ENCODE measurements around the gene BMPR1A. TPM values are rescaled to one million over a fixed set of nuclear protein-coding genes. Genes with fewer than 3 reads are reported as not detected.

The BMPR1A gene
- total RNA-seq, 2 donors from 2014 or later: 3.5 to 14.6 TPM

DNA sequence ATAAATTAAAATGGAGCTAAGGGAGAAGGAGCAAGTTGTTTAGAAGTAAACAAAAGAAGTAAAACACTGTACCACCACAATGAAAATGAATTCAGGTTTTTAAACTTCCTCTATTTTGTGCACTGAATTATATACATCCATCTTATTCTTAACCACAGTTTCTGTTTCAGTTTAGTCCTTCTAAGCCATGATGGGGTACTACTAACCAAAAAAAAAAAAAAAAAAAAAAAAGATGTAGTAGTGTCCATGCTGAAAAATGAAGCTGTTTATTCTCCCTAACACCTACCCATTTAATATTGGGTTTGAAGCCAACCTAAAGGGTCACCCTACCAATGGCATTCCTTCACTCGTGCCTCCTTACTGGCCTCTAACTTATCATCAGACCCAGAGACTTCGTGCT lies 3.4 kb upstream of the BMPR1A start:
- Mint-ChIP-seq H3K9me3 (no peaks in the 10 kb centered on the region), H3K27ac (no peak overlapping the region)
- ATAC-seq: no peak

DNA sequence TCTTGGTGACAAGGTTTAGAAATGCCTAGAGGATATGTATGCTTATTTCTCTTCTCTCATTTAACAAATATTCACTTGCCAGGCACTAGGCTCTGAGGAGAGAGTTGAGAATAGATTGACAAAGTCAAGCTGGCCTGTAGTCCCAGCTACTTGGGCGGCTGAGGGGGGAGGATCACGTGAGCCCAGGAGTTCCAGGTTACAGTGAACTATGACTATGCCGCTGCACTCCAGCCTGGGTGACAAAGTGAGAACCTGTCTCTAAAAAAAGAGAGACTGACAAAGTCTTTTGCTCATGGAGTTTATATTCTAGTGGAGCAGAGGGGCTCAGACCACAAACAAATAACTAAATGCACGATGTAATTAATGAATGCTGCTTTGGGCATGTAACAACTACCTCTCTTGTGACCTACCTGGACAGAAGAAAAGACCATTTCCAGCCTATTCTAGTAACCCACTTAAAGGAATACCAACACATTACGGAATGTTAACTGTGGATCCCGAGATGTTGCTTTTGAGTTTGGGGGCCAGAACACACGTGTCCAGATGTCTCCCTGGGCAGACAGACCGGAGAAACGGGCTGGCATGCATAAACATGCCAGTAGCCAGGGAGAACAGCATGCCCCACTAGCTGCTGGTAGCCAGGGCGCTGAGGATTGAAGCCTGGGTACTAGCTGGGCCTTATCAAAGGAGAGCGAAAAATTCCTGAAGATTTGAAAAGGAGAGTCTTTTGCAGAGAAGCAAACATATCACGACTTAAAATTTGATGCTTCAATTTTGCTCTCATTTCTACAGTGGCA lies 2.6 kb upstream of the BMPR1A start:
- ATAC-seq: no peak
- no peak for DNase-seq (ENCODE audit: low spot score in 2 of 2)
- peaks cover 0 to 11% of the 10 kb centered on the region in 2 donors for H3K36me3 Mint-ChIP-seq
- H3K9me3 Mint-ChIP-seq: no peaks in the 10 kb centered on the region
- H3K27ac Mint-ChIP-seq: no peak overlapping the region

More for the DNA sequence above, 3.4 kb upstream of the BMPR1A start:
- peaks cover 0 to 11% of the 10 kb centered on the region in 2 donors for H3K36me3 Mint-ChIP-seq
- no peak for DNase-seq (ENCODE audit: low spot score in 2 of 2)

DNA sequence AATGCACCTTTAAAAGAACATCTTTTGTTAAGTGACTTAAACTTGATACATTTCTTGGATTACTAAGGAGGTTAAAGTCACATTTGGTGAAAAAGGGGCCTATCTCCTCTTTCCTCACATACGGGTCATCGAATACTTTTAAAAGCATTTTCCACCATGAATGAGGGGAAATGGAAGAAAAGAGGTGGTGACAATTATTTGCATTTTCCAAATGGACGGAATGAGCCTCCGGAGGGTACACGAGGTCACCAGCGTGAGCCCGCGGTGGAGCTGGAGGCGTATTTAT lies 1.0 kb upstream of the BMPR1A start:
- no peak for ATAC-seq
- no peak for DNase-seq (ENCODE audit: low spot score in 2 of 2)
- Mint-ChIP-seq H3K27ac (peak overlapping the region; percentile 31 to 84), H3K36me3 (peaks cover 0 to 11% of the 10 kb centered on the region in 2 donors), H3K9me3 (no peaks in the 10 kb centered on the region)

DNA sequence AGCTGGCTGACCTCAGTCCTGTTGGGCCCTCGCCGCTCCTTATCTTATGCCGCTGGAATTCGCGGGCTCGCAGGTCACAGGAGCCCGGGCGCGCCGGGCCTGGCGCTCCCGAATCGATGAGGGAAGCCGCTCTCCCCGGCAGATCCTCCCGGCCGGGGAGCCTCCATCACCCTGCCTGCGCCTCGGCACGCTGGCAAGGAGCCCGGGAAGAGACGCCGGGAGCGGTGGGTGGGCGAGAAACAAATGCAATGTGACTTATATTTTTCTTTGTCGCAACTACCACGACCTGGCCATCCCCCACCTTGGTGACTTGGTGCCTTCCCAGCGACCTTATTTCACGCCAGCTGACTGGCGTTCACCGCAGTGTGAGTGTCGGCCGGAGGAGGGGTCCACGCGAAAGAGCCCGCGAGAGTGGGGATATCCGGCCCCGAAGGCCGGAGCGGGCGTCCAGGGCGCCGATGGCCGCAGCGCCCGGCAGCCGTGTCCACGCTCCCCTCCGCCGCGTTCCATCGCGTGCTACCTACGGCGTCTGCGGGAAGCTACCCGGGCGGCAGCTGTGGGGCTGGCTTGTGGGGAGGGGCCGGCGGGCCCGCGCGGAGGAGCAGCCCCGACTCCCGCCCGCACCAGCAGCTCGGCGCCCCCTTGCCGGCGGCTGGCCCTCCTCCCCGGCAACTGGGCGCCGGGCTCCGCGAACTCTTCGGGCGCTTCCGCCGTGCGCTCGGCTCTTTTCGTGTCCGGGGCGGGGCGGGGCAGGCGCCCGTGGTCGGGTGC lies 494 bp upstream of the BMPR1A start:
- peak overlapping the region; percentile 53 to 84 for H3K27ac Mint-ChIP-seq
- no peaks in the 10 kb centered on the region for H3K9me3 Mint-ChIP-seq
- H3K36me3 Mint-ChIP-seq: peaks cover 0 to 11% of the 10 kb centered on the region in 2 donors
- DNase-seq (ENCODE audit: low spot score in 2 of 2) (peak; percentile 88 to 93), ATAC-seq (peak; percentile 89 to 94)

DNA sequence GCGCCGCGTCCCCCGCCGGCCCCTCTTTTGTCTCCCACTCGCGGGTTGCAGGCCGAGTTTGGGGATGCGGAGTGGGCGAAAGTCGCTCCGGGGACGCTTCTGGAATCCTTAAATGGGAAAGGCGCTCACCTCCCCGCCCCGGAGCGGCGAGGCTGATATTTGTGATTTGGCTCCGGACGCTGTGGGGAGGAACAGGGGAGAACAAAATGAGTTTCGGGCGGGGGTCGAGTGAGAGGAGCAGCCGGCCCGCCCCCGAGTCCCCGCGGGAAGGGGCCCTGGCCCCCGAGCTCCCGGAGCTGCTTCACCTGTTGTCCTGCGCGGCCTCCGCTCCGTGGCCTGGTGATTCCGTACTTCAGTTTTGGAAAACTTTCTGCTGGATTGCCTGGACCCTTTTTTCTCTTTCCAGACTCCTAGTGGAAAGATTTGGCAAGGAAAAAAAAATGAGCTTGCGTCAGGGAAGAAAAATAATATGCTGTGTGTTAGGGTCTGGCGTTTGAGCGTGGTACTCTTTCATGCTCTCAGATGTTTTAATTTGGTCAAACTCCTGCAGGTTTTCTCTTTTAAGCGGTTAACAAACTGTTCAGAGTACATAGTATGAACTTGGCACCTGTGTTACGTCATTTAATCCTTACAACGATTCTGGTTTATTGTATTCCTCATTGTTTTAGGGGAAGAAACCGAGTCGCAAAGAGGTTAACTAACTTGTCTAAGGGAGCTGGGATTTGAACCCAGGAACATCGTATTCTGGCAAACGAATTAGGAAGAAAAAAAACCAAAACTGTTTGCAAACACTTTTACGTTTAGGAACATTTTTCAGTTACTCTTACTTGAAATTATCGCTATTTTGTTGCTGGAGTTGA lies 924 bp downstream of the BMPR1A start:
- ATAC-seq (no peak), DNase-seq (ENCODE audit: low spot score in 2 of 2) (peak in 1 of 2 donors; percentile 28)
- Mint-ChIP-seq H3K36me3 (peaks cover 0 to 11% of the 10 kb centered on the region in 2 donors), H3K27ac (peak overlapping the region; percentile 72 to 94), H3K9me3 (no peaks in the 10 kb centered on the region)

DNA sequence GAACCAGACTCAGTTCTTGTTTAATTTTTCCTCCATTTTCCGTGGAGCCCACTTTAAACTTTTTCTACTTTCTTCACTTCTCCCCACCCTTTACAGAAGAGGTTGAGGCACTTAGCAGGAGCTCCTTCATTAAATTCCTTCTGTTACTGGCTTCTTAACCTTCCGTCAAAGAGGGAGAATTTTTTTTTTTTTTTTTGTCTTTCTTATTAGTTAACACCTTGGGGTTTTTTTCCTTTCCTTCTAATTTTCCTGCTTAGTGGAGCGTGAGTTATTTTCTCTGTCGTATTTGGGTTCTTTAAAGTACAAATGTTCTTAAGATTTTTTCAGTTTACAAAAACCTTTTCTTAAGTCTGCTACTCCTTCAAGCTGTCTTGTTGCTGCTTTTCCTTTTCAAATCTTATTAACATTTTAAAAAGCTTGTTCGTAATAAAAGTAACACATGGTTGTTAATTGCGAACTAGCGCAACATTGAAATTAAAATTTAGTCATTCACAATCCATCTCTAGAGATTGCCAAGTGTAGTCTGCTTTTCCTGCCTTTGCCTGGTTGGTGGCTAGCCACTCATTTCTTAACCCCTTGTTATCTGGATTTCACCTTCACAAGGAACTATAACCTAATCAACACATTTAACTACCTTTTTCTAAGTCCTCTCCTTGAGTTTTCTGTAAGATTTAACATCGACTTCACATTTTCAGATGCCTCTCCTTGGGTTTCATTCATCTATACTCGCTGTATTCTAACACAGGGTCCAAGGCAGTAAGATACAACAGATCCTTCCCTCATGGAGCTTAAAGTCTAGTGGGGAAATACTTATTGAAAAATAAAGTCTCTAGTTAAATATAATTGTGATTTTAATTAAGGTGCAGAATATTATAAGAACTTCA lies 2.0 kb downstream of the BMPR1A start:
- no peak overlapping the region for H3K27ac Mint-ChIP-seq
- no peak for DNase-seq (ENCODE audit: low spot score in 2 of 2)
- no peak for ATAC-seq
- peaks cover 0 to 11% of the 10 kb centered on the region in 2 donors for H3K36me3 Mint-ChIP-seq
- H3K9me3 Mint-ChIP-seq: no peaks in the 10 kb centered on the region

DNA sequence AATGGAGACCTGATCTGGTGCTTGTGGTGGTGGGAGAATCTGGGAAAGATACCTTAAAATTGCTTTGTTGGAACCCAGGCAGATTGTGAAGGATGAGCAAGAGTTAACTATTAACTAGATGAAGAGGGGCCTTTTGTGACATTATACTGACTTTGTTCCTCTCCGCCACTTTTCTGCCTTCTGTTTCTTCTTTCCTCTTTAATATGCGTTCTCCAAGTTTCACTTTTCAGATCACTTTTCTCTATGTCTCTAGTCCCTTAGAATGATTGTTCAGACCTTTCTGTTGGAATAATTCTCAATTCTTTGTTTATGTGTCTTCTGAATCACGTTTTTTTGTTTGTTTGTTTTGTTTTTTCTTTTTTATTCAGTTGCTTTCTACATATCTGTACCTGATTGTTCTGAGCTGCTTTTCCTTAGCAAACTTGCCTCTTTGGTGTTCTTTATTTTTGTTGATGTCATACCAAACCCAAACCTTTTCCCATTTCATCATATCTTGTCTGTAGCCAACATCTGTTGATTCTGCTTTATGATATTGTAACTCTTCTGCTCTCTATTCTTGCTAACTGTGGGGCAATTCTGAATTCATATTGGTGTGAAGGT lies 2.8 kb downstream of the BMPR1A start:
- H3K9me3 Mint-ChIP-seq: no peaks in the 10 kb centered on the region
- ATAC-seq (no peak), DNase-seq (ENCODE audit: low spot score in 2 of 2) (no peak)
- H3K36me3 Mint-ChIP-seq: peaks cover 0 to 11% of the 10 kb centered on the region in 2 donors
- H3K27ac Mint-ChIP-seq: no peak overlapping the region

DNA sequence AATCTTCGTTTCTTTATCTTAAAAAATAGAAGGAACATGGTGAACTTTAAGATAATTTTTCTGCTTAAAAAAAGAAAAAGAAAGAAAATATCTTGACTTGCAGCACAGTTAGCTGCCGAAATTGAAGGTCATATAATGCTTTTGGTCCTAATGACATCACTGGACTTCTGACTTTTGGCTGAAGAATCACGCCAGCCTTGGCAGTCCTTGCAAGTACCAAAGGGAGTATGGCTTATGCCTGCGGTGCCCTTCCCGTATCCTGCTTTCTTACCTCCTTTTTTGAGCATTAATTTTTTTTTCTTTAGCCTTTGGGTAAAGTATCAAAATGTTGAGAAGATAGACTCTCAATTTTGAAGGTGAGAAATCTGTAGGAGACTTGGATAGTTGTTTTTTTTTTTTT lies 7.0 kb downstream of the BMPR1A start:
- ATAC-seq (no peak), DNase-seq (ENCODE audit: low spot score in 2 of 2) (no peak)
- H3K36me3 Mint-ChIP-seq: no peaks in the 10 kb centered on the region
- H3K9me3 Mint-ChIP-seq: no peaks in the 10 kb centered on the region
- H3K27ac Mint-ChIP-seq: no peak overlapping the region

DNA sequence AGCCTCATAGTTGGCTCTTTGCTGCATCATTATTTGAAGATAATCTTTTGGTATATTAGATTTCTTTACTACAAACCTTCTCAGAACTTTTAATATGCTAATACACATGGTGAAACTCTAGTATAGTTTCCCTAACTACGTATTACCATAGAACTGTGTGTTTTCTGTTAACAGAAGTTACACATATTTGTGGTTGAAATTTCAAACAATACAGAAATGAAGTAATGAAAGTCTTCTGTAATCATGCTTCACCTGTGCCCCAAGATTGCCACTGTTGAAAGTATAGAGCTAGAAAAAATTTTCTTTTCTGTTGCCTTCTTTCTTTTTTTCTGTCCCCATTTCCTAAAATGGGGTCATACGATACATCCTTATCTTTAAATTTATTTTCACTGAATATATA lies 9.1 kb downstream of the BMPR1A start:
- Mint-ChIP-seq H3K27ac (no peak overlapping the region), H3K9me3 (no peaks in the 10 kb centered on the region), H3K36me3 (no peaks in the 10 kb centered on the region)
- DNase-seq (ENCODE audit: low spot score in 2 of 2): no peak
- no peak for ATAC-seq

DNA sequence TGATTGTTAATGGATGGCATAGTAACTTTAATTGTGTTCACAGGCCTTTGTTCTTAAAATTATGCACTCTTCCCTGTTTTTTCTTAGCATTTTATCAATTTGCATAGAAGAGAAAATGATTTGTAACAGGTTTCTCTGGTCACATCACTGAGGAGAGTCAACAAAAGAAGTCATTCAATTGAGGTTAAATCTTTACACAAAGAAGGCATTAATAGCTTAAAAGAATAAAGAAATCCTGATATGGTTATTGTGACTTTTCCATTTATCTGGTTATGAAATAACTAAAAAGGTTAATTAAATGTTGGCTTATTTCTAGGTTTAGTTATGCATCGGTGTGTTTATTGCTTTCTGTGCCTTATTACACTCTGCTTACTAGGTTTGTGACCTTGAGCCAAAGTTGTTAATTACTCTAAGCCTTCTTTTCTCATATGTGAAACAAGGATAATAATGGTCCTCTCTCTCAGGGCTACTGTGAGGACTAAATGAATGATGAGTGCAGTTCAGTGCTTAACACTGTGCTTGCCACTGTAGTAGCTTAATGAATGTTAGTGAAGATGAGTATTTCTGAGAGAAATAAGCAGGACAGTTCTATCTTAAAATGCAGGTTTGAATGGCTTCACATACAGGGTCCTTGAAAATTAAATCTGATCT lies 12.1 kb downstream of the BMPR1A start:
- no peaks in the 10 kb centered on the region for H3K36me3 Mint-ChIP-seq
- no peaks in the 10 kb centered on the region for H3K9me3 Mint-ChIP-seq
- DNase-seq (ENCODE audit: low spot score in 2 of 2): no peak
- no peak overlapping the region for H3K27ac Mint-ChIP-seq
- no peak for ATAC-seq

DNA sequence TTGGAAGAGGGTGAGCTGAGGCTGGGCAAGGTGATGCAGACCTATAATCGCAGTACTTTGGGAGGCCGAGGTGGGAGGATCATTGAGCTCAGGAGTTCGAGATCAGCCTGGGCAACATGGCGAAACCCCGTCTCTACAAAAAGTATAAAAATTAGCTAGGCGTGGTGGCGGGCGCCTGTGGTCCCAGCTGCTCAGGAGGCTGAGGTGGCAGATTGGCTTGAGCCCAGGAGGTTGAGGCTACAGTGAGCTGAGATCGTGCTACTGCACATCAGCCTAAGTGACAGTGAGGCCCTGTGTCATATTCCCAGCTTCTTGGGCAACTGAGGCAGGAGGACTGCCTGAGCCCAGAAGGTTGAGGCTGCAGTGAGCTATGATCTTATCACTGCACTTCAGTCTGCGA lies 13.6 kb downstream of the BMPR1A start:
- DNase-seq (ENCODE audit: low spot score in 2 of 2) (no peak), ATAC-seq (no peak)
- Mint-ChIP-seq H3K27ac (peak overlapping the region in 1 of 2 donors; percentile 19), H3K36me3 (no peaks in the 10 kb centered on the region), H3K9me3 (no peaks in the 10 kb centered on the region)

DNA sequence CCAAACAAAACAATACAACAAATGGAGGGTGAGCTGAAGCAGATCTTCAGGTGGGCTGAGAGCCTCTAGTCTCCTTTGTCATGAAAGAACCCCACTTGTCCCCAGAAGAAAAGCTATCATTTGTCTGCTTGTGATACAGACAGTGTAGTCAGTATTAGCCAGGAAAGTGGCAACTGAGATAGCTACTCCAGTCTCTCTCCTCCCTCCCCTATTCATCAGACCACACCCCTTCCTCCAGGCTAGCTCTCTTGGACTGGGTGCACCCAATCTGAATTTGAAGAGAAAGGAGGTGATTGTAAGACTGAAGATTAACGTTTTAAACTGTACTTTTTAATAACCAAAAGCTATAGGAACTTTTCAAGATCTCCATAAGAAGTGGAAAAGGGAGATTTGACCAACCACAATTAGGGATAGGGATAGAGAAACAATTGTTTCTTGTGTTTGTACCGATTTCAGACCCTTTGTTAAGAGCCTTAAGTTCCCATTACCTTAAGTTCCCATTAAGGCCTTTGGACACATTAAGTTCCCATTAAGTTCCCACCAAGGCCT lies 14.1 kb downstream of the BMPR1A start:
- Mint-ChIP-seq H3K9me3 (no peaks in the 10 kb centered on the region), H3K27ac (no peak overlapping the region), H3K36me3 (no peaks in the 10 kb centered on the region)
- DNase-seq (ENCODE audit: low spot score in 2 of 2) (no peak), ATAC-seq (no peak)

DNA sequence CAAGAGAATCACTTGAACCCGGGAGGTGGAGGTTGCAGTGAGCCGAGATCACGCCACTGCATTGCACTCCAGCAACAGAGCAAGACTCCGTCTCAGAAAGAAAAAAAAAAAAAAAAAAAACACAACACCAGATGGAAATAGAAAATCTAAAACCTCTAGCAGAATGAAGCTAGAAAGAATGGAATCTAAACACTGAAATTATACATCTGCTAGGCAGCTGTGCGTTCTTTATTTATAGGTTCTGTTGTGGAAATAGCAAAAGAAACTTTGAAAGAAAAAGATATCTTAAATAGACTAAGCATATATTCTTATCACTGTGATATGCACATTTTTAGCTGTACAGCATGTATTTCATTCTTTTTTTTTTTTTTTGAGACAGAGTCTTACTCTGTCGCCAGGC lies 17.1 kb downstream of the BMPR1A start:
- H3K9me3 Mint-ChIP-seq: no peaks in the 10 kb centered on the region
- H3K27ac Mint-ChIP-seq: no peak overlapping the region
- no peaks in the 10 kb centered on the region for H3K36me3 Mint-ChIP-seq
- ATAC-seq (no peak), DNase-seq (ENCODE audit: low spot score in 2 of 2) (no peak)

DNA sequence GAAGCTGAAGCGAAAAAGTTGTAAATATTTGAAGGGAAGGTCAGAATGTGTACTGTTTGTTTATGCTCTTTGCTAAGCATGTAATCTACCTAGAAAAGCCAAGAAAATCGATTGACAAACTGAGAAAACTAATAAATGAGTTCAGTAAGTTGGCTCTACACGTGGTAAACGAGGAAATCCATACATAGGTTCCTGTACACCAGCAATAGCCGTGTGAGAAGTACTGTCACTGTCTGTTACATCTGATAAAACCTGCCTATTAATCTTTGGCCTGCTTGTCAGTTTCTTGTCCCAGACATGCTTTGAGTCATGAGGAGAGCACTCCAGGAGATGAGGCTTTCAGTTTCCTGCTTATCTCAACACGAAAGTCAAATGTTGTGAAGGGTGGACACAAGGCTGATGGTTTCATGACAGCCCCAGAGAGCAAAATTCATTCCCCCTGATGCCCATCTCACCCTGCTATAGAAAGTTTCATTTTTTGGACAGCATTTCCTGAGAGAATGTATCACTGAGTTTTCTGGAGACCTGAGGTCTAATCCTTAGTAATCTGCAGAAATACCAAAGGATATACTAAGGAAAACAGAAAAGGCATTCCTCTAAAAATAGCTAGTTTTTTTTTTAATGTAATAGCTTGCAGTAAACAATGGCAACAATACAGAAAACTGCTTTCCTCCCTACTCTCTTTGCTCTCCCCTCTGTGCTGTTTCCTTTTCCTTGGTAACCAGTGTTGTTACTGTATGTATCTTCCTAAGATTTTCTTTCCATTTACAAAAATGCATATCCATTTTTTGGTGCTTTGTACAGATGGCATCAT lies 18.8 kb downstream of the BMPR1A start:
- Mint-ChIP-seq H3K27ac (no peak overlapping the region), H3K9me3 (no peaks in the 10 kb centered on the region), H3K36me3 (no peaks in the 10 kb centered on the region)
- ATAC-seq (no peak), DNase-seq (ENCODE audit: low spot score in 2 of 2) (no peak)

DNA sequence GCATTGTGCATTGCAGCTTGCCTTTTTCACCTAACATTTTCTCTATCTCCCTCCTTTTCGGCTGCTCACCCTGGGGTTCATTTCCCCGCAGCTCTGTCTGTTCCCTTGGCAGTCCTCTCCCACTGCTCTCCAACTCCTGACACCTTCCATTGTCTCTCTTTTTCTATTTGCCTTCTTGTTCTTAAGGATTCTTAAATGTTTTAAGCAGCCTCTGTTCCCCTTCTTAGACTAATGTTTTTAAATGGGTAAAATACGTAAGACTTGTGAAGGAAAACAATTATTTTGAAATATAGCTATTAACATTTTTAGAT lies 19.4 kb downstream of the BMPR1A start:
- Mint-ChIP-seq H3K9me3 (no peaks in the 10 kb centered on the region), H3K36me3 (no peaks in the 10 kb centered on the region), H3K27ac (no peak overlapping the region)
- no peak for ATAC-seq
- no peak for DNase-seq (ENCODE audit: low spot score in 2 of 2)
